GM21447 (cell line): Measurements from ENCODE around the gene RAB6A.
A peak's percentile ranks its signal among the peaks of the same experiment; 100 is the strongest.

Source experiments
- ATAC-seq: cut with Tn5 transposase; IDR thresholded peaks from one replicate; pipeline ENCODE4 v1.9.1; 2021; ENCODE audit not compliant: unreplicated experiment

RAB6A gene

DNA sequence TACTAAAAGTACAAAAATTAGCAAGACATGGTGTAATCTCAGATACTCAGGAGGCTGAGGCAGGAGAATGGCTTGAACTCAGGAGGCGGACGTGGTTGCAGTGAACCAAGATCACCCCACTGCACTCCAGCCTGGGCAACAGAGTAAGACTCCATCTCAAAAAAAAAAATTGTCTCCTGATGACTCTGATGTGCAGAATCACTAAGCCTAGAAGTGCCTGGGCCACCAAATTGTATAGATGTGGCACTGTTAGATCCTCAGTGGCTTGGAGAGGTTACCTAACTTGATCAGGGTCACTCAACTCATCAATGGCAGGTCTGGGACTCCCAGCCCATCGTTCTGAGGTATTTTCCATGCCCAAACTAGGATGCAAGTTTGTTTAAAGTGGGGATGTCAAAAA lies 103.9 kb downstream of the RAB6A start:
- no peak for ATAC-seq

DNA sequence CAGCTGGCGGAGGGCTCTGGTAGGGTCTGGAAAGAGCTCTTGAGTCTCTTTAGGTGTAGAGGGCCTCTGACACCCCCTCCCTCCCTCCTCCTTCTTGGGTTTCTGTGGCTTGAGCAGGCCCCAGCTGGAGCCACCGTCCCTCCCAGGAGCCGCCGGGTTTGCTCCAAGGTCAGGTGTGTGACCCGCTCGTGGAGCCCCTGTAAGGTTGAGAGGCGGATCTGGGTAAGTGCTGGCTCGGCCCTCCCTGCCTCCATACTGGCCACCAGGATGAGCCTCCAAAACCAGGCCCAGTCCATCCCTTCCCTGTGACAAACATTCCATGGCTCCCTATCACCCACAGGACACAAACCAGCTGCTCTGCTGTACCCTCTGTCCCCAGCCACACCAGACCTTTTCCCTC lies 105.2 kb downstream of the RAB6A start:
- ATAC-seq: no peak

DNA sequence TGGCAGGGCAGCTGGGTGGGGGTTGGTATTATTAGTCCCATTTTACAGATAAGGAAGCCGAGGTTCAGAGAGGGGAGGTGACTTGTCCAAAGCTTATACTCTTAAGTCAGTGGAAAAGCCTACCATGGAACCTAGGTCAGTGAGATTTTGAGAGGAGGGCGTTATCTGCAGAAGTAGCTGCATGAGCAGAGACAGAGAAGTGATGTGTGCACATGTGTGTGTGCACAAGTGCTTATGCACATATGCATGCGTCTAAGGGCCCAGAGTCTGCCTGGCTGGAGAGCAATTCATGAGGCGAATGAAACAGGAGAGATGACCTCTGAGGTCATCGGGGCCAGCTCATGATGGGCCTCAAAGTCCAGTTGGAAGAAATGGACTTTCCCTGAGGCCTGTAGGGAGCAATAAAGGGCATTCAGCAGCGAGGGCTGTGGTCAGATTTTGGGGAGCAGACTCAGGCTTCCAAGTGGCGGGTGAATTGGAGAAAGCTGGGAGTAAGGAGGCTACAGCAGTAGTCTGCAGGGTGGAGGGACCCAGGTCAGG lies 106.3 kb downstream of the RAB6A start:
- no peak for ATAC-seq

DNA sequence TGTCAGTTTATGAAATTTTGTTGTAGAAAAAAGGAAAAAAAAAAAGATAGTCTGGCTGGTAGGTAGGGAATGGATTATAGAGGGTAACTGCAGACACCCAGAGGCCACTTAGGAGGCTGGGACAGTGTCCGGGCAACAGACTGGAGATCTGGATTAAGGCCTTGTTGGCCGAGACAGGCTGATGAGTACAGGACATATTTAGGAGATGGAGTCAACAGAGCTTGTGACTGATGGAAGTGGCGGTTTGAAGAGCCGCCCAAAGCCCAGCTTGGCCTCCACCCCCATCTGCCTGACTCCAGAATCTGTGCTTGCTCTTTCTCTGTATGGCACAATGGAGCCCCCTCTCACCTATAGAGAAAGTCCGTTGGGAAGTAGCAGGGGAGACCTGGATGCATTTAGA lies 106.9 kb downstream of the RAB6A start:
- no peak for ATAC-seq

DNA sequence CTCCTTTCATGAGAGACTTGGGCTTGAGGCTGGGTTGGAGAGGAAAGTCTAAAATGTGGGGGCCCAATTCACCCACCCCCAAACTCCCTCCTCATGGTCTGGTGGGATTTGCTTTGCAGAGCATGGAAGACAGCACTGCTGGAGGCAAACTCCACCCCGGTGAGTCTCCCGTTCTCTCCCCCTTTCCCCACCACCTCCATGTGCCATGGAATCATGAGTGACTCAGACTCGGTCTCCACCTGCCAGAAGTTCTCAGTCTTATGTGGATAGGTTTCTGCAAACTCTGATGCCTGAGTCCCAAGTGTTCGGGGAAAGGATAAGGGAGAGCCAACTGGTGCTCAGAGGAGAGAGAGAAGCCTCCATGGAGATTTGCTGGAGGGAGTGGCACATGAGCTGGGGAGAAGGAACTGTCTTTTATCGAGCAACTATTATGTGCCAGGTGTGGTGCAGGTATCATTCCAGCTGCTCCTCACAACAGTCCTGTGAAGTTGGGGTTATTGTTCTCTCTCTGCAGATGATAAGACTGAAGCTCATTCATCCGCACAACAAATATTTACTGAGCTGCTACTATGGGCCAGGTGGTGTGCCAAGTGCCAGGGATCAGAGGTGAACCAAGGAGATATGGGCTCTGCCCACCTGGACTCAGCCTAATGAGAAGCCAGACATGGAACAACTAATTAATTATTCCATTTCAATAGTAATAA lies 107.9 kb downstream of the RAB6A start:
- ATAC-seq: no peak

DNA sequence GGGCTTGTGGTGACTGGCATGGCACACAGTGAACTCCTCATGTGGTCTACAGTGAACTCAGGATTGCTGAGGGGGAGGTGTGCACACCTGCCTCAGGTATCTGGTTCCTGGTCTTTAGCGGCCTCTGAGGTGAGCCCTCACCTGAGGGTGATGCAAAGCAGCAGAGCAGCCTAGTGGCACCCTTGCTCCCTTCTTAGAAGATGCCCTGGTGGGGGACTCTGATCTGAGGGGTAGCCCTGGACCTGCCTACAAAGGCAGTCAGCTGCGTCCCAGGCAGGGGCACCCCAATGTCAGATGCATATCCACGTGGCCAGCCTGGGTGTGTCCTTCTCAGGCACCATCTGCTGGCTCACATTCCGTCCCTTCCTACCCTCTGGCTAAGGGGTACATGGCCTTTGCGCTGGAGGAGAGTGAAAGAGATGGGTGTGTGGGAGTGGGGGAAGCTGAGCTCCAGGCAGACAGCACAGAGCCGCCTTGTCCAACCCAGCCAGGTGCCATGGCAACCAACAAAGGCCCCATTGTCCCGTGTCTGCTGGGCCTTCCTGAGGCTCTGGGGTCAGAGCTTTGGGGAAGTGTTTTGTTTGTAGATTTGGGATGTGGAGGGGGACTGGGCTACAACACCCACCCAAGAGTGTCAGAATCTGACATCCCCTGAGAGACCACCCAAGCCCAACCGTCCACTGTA lies 108.7 kb downstream of the RAB6A start:
- no peak for ATAC-seq

DNA sequence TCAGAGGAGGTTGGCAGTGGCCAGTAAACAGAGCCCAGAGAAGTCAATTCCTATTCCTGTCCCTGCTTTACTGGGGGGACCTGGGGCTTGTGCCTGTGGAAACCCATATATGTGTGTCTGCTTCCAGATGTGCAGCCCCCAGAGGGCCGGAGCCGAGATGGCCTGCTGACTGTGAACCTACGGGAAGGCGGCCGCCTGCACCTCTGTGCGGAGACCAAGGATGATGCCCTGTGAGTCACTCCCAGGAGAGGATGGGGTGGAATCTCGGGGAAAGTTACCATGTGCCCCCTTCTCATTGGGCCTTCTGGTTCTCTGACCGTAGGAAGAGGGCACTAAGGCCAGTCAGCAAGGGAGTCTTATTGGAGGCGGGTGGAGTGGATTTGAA lies 109.2 kb downstream of the RAB6A start:
- ATAC-seq: no peak

DNA sequence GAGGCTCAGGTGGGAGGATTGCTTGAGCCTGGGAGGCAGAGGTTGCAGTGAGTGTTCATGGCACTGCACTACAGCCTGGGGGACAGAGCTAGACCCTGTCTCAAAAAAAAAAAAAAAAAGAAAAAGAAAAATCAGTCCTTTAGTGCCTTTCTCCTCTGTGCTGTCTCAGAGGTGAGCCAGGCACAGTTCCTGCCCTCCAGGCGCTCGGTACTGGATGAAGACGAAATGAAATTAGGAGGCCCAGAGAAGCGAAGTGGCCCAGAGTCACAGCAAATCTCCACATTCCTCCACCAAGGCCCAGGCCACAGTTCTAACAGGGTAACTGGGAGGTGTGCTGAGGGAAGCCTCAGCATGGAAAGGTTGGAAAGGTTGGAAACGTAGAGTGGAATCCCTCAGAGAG lies 109.6 kb downstream of the RAB6A start:
- no peak for ATAC-seq

DNA sequence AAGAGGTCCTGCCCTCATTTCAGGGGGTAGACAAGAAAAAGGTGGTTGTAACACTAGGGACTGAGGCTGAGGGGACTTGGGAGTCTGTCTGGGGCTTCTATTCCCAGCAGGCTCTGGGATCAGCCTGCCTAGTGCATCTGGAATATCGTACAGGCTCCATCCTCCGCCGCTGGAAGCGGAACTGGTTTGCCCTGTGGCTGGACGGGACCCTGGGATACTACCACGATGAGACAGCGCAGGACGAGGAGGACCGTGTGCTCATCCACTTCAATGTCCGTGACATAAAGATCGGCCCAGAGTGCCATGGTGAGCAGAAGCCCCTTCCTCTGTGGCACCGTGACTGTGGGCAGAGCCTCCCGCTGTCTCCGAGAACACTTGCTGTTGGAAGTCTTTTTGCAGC lies 110.5 kb downstream of the RAB6A start:
- no peak for ATAC-seq

DNA sequence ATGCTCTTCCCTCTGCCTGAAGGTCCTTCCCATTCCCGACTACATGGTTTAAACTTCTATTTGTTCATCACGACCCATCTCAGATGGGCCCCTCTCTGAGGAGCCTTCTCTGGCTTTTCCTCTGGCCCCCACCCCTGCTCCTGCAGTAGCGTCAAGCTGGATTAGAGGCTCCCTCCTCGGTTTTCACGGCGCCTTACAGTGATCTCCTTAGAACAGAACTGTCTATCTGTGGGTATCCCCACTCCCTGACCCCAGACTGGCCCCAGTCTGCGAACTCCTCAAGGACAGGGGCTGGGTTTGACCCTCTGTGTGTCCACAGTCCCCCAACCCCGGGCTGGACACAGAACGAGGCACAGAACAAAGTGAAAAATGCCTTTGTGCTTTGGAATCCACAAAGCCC lies 111.7 kb downstream of the RAB6A start:
- ATAC-seq: no peak

DNA sequence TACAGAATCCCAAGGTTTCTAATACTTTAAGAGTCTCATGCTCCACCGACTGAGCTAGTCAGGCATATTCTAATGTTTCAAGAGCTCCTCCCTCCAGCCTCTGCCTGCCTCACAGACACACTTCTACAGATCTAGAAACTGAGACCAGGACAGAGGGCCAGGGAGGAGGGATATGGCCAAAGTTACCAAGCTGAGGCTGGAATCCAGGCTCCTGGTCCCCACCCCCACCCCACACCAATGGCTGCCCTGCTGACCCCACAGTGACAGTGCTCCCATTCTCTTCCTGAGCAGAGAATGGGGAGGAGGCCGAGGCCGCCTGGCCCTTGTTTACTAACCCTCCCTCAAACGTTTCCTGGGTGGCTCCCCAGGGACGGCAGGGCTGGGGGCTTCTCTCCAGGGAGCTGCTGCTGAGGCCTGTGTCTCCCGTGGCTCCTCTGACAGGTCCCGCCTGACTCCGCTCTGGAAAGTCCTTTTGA lies 112.3 kb downstream of the RAB6A start:
- no peak for ATAC-seq

DNA sequence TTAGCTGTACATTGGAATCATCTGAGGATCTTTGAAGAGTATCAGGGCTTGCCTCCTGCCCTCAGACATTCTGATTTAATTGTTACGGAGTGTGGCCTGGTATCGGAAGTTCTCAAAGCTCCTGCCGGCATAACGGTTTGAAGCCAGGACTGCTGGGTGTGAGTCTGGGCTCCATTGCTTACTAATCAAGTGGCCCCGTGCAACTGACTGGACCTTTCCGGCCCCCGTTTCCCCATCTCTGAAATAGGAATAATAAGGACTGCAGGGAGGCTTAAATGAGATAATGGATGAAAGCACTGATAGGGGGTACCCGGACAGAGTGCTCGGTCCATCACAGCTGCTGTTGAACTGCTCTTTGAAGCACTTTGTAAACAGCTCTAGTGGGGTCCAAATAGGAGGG lies 112.8 kb downstream of the RAB6A start:
- ATAC-seq: no peak

DNA sequence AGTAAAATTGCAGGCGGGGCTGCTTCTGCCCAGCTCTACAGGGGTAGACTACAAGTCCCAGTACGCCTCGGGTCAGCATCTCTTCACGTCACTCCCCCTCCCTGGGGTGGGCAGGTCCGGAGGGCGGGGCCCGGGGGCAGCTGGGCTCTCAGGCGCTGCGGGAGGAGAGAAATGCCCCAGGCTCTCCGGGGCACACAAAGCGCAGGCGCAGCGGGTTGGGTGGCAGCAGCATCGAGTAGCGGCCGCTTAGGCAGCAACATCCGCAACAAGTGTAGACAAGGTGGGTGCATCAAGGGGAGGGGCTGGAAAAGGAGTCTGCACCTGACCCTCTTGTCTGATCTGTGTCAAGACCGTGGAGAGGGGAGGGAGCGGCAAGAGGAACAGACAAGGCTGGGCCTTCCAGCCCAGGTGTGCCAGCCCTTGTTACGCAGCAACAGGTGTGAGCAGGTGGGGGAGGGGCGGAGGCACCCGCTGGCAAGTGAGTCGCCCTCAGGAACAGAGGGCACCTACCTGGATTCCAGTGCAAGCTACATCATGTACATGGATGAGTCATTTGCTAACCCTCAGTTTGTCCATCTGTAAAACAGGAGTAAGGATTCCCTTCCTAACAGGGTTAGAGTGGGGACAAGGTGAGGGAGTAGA lies 113.3 kb downstream of the RAB6A start:
- ATAC-seq: peak; percentile 97

DNA sequence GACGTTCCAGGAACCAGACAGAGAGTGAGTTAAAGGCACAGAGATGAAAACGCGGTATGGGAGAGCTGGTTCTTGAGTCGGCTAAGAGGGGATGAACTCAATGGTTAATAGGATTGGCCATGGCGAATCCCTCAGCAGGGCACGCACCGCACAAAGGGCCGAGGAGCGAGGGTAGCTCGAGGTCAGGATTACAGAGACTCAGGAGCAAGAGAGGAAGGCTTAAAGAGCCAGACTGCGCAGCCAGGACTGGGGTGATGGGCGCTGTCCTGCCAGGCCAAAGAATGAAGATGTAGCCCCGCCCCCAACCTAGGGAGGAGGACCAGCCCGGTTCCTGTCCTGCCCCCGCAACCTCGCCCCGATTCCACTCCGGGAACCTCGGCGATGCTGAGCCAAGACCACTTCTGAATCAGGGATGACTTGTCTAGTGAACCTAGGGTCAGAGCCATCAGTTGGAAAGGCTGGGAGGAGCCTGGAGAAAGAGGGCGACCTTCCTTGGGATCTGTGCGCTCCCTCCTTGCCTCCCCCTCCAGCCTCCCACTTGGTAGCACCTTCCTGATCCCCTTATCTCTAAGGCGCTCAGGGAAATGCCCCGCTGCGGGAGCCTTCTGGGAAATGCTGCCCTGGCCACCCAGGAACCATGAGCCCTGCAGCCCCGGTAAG lies 114.8 kb downstream of the RAB6A start, which contains the start of gene PLEKHB1:
Gene PLEKHB1, plus strand, starts transcription at position 610 of the 660 bp plus-strand sequence. Its CDS starts 28 bp downstream, at position 638.
- ATAC-seq: no peak

DNA sequence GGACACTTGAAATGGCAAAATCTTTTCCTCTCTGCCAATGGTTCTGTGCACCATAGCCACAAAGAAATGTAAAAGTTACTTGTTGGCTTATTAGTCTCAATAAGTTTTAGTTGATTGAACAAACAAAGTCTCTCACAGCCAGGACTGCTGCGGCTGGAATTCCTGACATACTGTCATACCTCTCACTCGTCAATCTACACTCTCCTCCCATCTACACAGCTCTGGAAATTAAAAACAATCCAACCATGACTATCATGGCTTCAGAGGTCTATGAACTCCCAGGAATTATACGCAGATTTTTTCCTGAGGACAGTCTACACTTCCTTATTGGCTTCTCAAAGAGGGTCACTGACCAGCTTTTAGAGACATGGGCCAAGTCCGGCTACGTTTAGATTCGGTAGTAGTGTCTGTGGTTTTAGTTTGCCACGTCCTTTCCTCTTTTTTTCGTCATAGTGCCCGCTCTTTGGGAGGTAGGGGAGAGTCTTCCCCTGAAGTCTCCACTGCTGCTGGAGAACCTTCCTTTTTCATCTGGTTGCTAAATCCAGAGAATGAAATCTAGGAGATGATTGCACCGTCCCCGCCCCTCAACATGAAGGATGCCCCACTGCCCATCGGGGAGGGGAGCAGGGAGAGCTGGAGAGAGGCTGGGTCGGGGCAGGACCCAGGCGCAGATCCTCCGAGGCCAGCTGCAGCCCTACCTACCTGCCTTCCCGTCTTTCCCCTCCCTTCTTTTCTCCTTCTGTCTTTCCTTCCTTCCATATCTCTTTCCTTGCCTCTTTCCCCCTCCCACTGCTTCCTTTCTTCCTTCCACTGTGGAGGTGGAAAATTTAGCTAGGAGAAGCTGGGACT lies 115.5 kb downstream of the RAB6A start:
- ATAC-seq: no peak

DNA sequence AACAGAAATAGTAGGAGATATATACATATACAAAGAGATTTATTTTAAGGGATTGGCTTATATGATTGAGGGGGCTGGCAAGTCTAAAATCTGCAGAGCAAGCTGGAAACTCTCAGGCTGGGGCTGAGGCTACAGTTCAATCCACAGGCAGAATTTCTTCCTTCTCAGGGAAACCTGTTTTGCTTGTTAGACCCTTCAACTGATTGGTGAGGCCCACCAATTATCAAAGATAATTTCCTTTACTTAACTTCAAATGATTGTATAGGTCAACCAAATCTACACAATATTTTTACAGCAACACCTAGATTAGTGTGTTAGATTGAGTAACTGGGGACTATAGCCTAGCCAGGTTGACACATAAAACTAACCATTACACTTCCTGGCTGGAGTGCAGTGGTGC lies 119.2 kb downstream of the RAB6A start:
- ATAC-seq: no peak

DNA sequence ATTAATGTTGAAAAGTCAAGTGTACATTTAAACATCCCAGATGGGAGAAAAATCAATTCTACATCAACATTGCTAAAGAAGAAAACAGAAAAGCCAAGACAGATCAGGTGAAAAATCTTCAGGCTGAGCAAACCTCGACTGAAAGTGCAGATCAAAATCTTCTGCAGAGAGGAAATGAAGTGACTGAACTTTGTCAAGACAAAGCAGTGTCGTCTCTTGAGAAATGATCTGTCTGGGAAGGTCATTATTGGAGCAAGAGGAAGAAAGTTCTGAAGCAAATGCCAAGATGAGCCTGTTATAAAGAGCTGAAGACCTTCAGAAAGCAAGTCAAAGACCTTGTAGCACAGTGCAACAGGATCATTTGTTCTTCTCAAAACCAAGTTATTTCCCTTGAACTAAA lies 120.3 kb downstream of the RAB6A start:
- ATAC-seq: no peak

DNA sequence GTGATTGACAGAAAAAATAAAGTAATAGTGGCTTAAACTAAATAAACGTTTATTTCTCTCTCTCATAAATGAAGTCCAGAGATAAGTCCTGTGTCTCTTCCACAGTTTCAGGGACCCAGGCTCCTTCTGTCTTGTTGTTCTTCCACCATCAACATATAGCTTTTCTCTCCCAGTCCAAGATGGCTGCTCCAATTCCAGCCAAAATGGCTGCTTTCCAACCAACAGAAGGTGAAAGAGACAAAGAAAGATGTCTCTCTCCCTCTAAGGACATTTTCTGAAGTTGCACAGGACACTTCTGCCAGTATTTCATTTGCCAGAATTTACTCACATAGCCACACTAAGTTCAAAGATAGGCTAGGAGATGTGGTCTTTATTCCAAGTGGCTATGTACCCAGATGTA lies 123.9 kb downstream of the RAB6A start:
- no peak for ATAC-seq

DNA sequence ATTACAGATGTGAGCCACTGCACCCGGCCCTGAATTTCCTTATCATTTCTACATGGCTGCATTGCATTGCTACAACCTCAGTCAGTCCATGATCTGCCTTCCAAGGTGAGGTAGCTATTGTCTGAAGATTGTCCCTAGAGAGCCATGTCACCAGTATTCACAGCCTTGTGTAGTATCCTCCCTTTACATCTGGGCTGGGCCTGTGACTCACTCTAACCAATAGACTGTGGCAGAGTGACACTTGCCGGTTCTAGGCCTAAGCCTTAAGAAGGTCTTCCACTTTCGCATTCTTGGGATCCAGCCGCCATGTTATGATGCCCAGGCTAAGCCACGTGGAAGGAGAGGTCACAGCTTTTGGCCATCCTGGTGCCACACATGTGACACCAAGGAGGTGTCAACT lies 124.6 kb downstream of the RAB6A start:
- no peak for ATAC-seq

DNA sequence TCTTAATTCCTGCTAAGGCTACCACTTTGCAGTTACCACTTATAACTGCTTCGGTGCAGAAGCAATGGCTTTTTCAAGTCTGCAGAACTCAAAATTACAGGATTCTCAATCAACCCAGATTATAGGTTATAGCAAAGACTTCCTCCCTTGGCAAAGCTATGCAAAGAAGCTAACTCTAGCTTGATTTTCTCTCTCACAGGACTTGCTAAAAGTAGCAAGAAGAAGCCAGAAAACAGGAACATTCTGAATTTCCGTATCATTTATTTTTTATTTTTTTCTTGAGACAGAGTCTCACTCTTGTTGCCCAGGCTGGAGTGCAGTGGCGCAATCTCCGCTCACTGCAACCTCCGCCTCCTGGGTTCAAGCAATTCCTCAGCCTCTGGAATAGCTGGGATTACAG lies 125.2 kb downstream of the RAB6A start:
- ATAC-seq: no peak
